Neuronal stem cell (in vitro differentiated cells): ENCODE results near the gene CENPM. TPM values are rescaled to one million over a fixed set of nuclear protein-coding genes. Genes with fewer than 3 reads are reported as not detected.

Source experiments
- DNase-seq: peaks from one replicate; pipeline ENCODE4 v3.0.0-alpha.2; 2013; ENCODE audit warnings: low spot score
- H2AFZ ChIP-seq: one replicate; pipeline ENCODE4 v1.6.1; 2013; ENCODE audit warnings: mild to moderate bottlenecking, low read length, inconsistent platforms
- H2AK5ac ChIP-seq: 2 replicates; pipeline ENCODE4 v1.6.1; 2013; ENCODE audit warnings: low read depth, mild to moderate bottlenecking, inconsistent platforms, low read length, moderate library complexity, mixed read lengths
- H2BK120ac ChIP-seq: 2 replicates; pipeline ENCODE4 v1.6.1; 2013; ENCODE audit warnings: low read depth, mild to moderate bottlenecking, inconsistent platforms, low read length, moderate library complexity, mixed read lengths
- H2BK12ac ChIP-seq: one replicate; pipeline ENCODE4 v1.6.1; 2013; ENCODE audit warnings: low read length, inconsistent platforms
- H2BK15ac ChIP-seq: 2 replicates; pipeline ENCODE4 v1.6.1; 2013; ENCODE audit warnings: mild to moderate bottlenecking, low read length, inconsistent platforms, mixed read lengths
- H2BK5ac ChIP-seq: one replicate; pipeline ENCODE4 v1.6.1; 2013; ENCODE audit warnings: inconsistent platforms, mild to moderate bottlenecking, low read length, moderate library complexity
- H3K14ac ChIP-seq: one replicate; pipeline ENCODE4 v1.6.1; 2013; ENCODE audit warnings: low read length, inconsistent platforms
- H3K18ac ChIP-seq: 2 replicates; pipeline ENCODE4 v1.6.1; 2013; ENCODE audit warnings: low read length, inconsistent platforms
- H3K23ac ChIP-seq: 2 replicates; pipeline ENCODE4 v1.6.1; 2013; ENCODE audit warnings: low read depth, mild to moderate bottlenecking, mixed read lengths, low read length, inconsistent platforms; ENCODE audit not compliant: poor library complexity
- H3K27ac ChIP-seq: replicated peaks from 3 replicates; pipeline ENCODE4 v1.5.1; 2013; ENCODE audit warnings: low read length, inconsistent platforms
- H3K27me3 ChIP-seq, 3 experiments: 2 replicates each; pipeline ENCODE4 v1.6.1; 2013; ENCODE audit warnings: low read length in 3 of 3, mild to moderate bottlenecking in 2 of 3, inconsistent platforms in 1 of 3, low read depth in 1 of 3, mixed read lengths in 1 of 3, moderate library complexity in 1 of 3; ENCODE audit not compliant: control insufficient read depth in 3 of 3, insufficient read depth in 3 of 3
- H3K36me3 ChIP-seq, 2 donors: replicated peaks in 1 of 2; 2 replicates each; pipeline ENCODE4 v1.6.1; 2013; ENCODE audit warnings: low read length in 2 of 2; ENCODE audit not compliant: control insufficient read depth in 2 of 2, insufficient read depth in 2 of 2
- H3K4ac ChIP-seq: 2 replicates; pipeline ENCODE4 v1.6.1; 2013; ENCODE audit warnings: inconsistent platforms, mild to moderate bottlenecking, low read length, moderate library complexity
- H3K4me1 ChIP-seq, 2 donors: 1 replicate in 1 of 2; 2 replicates in 1 of 2; pipeline ENCODE4 v1.6.1; 2013; ENCODE audit warnings: low read length in 2 of 2, low read depth in 1 of 2; ENCODE audit not compliant: control insufficient read depth in 2 of 2, insufficient read depth in 1 of 2
- H3K4me2 ChIP-seq: one replicate; pipeline ENCODE4 v1.6.1; 2013; ENCODE audit warnings: mild to moderate bottlenecking, low read length, inconsistent platforms; ENCODE audit not compliant: insufficient read depth, poor library complexity, severe bottlenecking
- H3K4me3 ChIP-seq, 2 donors: 2 replicates each; pipeline ENCODE4 v1.5.1; 2013; ENCODE audit warnings: low read length in 2 of 2, mild to moderate bottlenecking in 2 of 2, inconsistent platforms in 1 of 2, moderate library complexity in 1 of 2
- H3K79me1 ChIP-seq: one replicate; pipeline ENCODE4 v1.6.1; 2013; ENCODE audit warnings: low read depth, mild to moderate bottlenecking, inconsistent platforms, low read length, moderate library complexity
- H3K9ac ChIP-seq: one replicate; pipeline ENCODE4 v1.6.1; 2013; ENCODE audit warnings: mild to moderate bottlenecking, low read depth, low read length, inconsistent platforms; ENCODE audit not compliant: poor library complexity
- H3K9me3 ChIP-seq, 2 donors: replicated peaks in 1 of 2; 2 replicates each; pipeline versions ENCODE3 to v1.6.1; 2013; ENCODE audit warnings: low read length in 2 of 2, mild to moderate bottlenecking in 2 of 2, inconsistent platforms in 1 of 2, low read depth in 1 of 2, mixed read lengths in 1 of 2, moderate library complexity in 1 of 2; ENCODE audit not compliant: control insufficient read depth in 2 of 2, insufficient read depth in 1 of 2
- H4K8ac ChIP-seq: one replicate; pipeline ENCODE4 v1.6.1; 2013; ENCODE audit warnings: low read depth, mild to moderate bottlenecking, inconsistent platforms, low read length, moderate library complexity
- H4K91ac ChIP-seq: one replicate; pipeline ENCODE4 v1.6.1; 2013; ENCODE audit warnings: low read length, low read depth, mild to moderate bottlenecking, inconsistent platforms; ENCODE audit not compliant: poor library complexity
- WGBS, 2 donors: extraction: QIAGEN DNeasy Blood & Tissue Kit; methylation state at CpG; one replicate each; pipeline ENCODE4 v1.1.7; 2013; ENCODE audit warnings: missing lambda C conversion rate in 2 of 2, mixed read lengths in 1 of 2; ENCODE audit not compliant: insufficient read length in 2 of 2, insufficient replicate concordance in 1 of 2; ENCODE audit errors: extremely low coverage in 2 of 2; 5-methylcytosine and 5-hydroxymethylcytosine counted together
- polyA plus RNA-seq, 2 experiments: library from polyadenylated mRNA; stranded (reverse); fragments of 200-250 nt; gene quantifications; one replicate each; pipeline ENCODE4 v1.2.3, GENCODE V29; 2013

CENPM gene
- polyA plus RNA-seq (2013, experiment 1 of 2): 31.3 TPM
- 32.8 TPM for polyA plus RNA-seq (2013, experiment 2 of 2)

- H3K27ac ChIP-seq: peak within 1 kb of the TSS; percentile 90
Measured at GRCh38 chr22:41946629-41947423, at the start of gene CENPM. Gene CENPM (minus strand): TSS chr22:41947152. CDS start chr22:41947076, 76 bp downstream.

DNA sequence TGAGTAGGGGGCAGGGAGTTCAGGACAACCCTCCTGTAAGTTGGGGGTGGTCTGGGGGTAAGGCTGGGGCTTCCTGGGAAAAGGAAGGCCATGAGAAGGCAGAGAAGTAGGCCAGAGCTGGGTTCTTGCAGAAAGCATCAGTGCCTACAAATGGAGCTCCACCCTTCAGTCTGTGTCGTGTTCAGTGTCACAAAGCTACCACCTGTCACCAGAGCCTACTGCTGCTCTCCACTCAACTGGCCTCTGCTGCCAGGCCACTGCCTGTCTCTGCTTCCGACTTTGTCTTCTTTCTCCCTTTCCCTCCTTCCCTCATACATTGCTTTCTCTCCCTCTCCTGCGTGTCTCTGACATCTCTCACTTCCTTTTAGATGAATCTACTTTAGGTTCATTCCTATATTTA, 48.3 kb upstream of the CENPM start:
- H2BK5ac ChIP-seq: no peak overlapping the region
- H3K27me3 ChIP-seq: no peaks in the 10 kb centered on the region
- H3K4ac ChIP-seq: no peak overlapping the region
- H2BK12ac ChIP-seq: no peak overlapping the region
- no peak overlapping the region for H3K4me2 ChIP-seq
- H4K91ac ChIP-seq: no peak overlapping the region
- peaks cover 0 to 1% of the 10 kb centered on the region in 2 donors for H3K4me1 ChIP-seq
- H2AK5ac ChIP-seq: no peak overlapping the region
- H2BK120ac ChIP-seq: no peak overlapping the region
- DNase-seq: no peak
- no peak overlapping the region for H2BK15ac ChIP-seq
- no CpG with 5 or more reads among the region's 3 CpGs for WGBS, 2 donors
- H3K36me3 ChIP-seq: peaks cover 23 to 70% of the 10 kb centered on the region in 2 donors
- no peak overlapping the region for H3K9ac ChIP-seq
- no peaks in the 10 kb centered on the region for H3K9me3 ChIP-seq
- no peak overlapping the region for H3K18ac ChIP-seq
- H4K8ac ChIP-seq: no peak overlapping the region
- no peak overlapping the region for H3K27ac ChIP-seq
- H3K23ac ChIP-seq: no peak overlapping the region
- H3K4me3 ChIP-seq: no peak overlapping the region
- no peak overlapping the region for H2AFZ ChIP-seq
- no peaks in the 10 kb centered on the region for H3K79me1 ChIP-seq
- H3K14ac ChIP-seq: no peak overlapping the region

More at GRCh38 chr22:41946629-41947423, at the start of gene CENPM:
- Histone ChIP-seq H3K4me1 (peaks cover 16 to 25% of the 10 kb centered on the region in 2 donors), H4K91ac (peak within 1 kb of the TSS; percentile 95), H4K8ac (no peak within 1 kb of the TSS), H3K4me3 (peak within 1 kb of the TSS; percentile 72 to 94), H3K4me2 (peak within 1 kb of the TSS; percentile 99), H3K4ac (peak within 1 kb of the TSS; percentile 57), H3K14ac (peak within 1 kb of the TSS; percentile 40), H3K27me3 (no peaks in the 10 kb centered on the region), H3K36me3 (peaks cover 22 to 38% of the 10 kb centered on the region in 2 donors), H2AFZ (peak within 1 kb of the TSS; percentile 93), H3K18ac (peak within 1 kb of the TSS; percentile 94), H3K79me1 (peaks cover 12% of the 10 kb centered on the region), H3K9ac (peak within 1 kb of the TSS; percentile 97), H2BK5ac (peak within 1 kb of the TSS; percentile 70), H3K9me3 (no peaks in the 10 kb centered on the region), H2BK15ac (peak within 1 kb of the TSS; percentile 8), H2BK12ac (no peak within 1 kb of the TSS), H3K23ac (peak within 1 kb of the TSS; percentile 49), H2AK5ac (peak within 1 kb of the TSS; percentile 73), H2BK120ac (peak within 1 kb of the TSS; percentile 65)
- WGBS, 2 donors: no CpG with 5 or more reads among the region's 56 CpGs
- peak; percentile 93 for DNase-seq

- Histone ChIP-seq H3K9ac (no peak overlapping the region), H3K14ac (no peak overlapping the region), H4K91ac (no peak overlapping the region), H3K4me1 (no peaks in the 10 kb centered on the region), H2BK15ac (no peak overlapping the region), H3K36me3 (peaks cover 36 to 94% of the 10 kb centered on the region in 2 donors), H3K4me2 (no peak overlapping the region), H3K4me3 (no peak overlapping the region), H4K8ac (no peak overlapping the region), H2AK5ac (no peak overlapping the region), H3K79me1 (no peaks in the 10 kb centered on the region), H3K27ac (no peak overlapping the region), H2BK5ac (no peak overlapping the region), H2BK12ac (no peak overlapping the region), H3K18ac (no peak overlapping the region), H2AFZ (no peak overlapping the region), H3K27me3 (no peaks in the 10 kb centered on the region), H3K4ac (no peak overlapping the region), H3K9me3 (no peaks in the 10 kb centered on the region), H3K23ac (no peak overlapping the region), H2BK120ac (no peak overlapping the region)
- no CpG with 5 or more reads among the region's 5 CpGs for WGBS, 2 donors
- DNase-seq: no peak
Measured at GRCh38 chr22:41992496-41992895, 45.5 kb upstream of the CENPM start.

DNA sequence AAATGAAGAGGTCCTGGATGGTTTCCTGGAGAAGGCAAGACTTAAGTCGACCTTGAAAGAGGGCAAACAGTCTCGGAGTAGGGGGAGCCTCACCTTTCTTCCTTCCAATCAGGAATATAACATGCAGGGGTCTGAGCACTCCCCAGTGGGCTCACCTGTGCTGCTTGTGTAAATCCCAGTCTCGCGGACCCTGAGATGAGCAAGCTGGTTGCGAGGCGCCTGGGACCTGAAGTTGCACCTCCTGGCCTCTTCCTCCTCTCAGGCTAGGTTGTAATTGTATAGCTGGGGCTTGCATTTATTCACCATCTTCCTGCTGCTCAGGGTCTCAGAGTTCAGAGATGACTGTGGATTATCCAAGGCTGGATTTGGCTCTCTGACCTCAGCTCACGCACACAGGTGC, 44.2 kb upstream of the CENPM start:
- H3K4ac ChIP-seq: no peak overlapping the region
- H3K4me1 ChIP-seq: no peaks in the 10 kb centered on the region
- no peak overlapping the region for H3K4me2 ChIP-seq
- H2BK120ac ChIP-seq: no peak overlapping the region
- no peak overlapping the region for H2BK5ac ChIP-seq
- H3K18ac ChIP-seq: no peak overlapping the region
- H2AFZ ChIP-seq: no peak overlapping the region
- H3K23ac ChIP-seq: no peak overlapping the region
- H2AK5ac ChIP-seq: no peak overlapping the region
- no peak overlapping the region for H4K8ac ChIP-seq
- no peak overlapping the region for H3K9ac ChIP-seq
- no peak overlapping the region for H2BK12ac ChIP-seq
- no CpG with 5 or more reads among the region's 7 CpGs for WGBS, 2 donors
- H3K4me3 ChIP-seq: no peak overlapping the region
- H3K14ac ChIP-seq: no peak overlapping the region
- no peak overlapping the region for H4K91ac ChIP-seq
- no peaks in the 10 kb centered on the region for H3K27me3 ChIP-seq
- no peak overlapping the region for H2BK15ac ChIP-seq
- no peaks in the 10 kb centered on the region for H3K79me1 ChIP-seq
- no peaks in the 10 kb centered on the region for H3K9me3 ChIP-seq
- H3K36me3 ChIP-seq: peaks cover 37 to 89% of the 10 kb centered on the region in 2 donors
- no peak overlapping the region for H3K27ac ChIP-seq
- DNase-seq: no peak
